ENCODE data around the gene TXNRD1.

TXNRD1 gene

DNA sequence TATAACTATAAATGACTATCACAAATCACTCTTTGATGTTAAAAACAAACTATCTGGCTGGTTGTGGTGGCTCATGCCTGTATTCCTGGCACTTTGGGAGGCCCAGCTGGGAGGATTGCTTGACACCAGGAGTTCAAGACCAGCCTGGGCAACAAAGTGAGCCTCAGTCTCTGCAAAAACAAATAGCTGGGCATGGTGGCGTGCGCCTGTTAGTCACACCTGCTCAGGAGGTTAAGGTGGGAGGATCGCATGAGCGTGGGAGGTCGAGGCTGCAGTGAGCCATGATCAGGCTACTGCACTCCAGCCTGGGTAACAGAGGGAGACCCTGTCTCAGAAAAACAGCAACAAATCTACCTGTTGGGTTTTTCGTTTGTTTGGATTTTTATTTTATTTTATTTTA is 5.4 kb downstream of the TXNRD1 start:
- H2BK5ac ChIP-seq (ENCODE audit: low read depth, low read length, poor library complexity), result no peak overlapping the region
- H4K8ac ChIP-seq (ENCODE audit: low read depth, low read length), result no peak overlapping the region
- no peak overlapping the region for H3K14ac ChIP-seq (ENCODE audit: low read length)
- no peak overlapping the region for H4K91ac ChIP-seq (ENCODE audit: low read depth, low read length)
- DNase-seq, result no peak
- no peak overlapping the region for H3K23ac ChIP-seq (ENCODE audit: low read length)
- H3K27ac ChIP-seq (ENCODE audit: low read depth, low read length), result no peak overlapping the region
- no peak overlapping the region for H3K4ac ChIP-seq (ENCODE audit: low read depth, low read length)
- peaks cover 6% of the 10 kb centered on the region for H3K27me3 ChIP-seq (ENCODE audit: insufficient read depth, low read length)
- peaks cover 4% of the 10 kb centered on the region for H3K79me1 ChIP-seq (ENCODE audit: low read length)
- peaks cover 4 to 6% of the 10 kb centered on the region in 2 experiments for H3K4me1 ChIP-seq (ENCODE audit: control insufficient read depth in 1 of 2, insufficient read depth in 2 of 2, low read length in 2 of 2)
- peaks cover 3% of the 10 kb centered on the region for H3K79me2 ChIP-seq (ENCODE audit: control insufficient read depth, insufficient read depth, low read length, poor library complexity)
- H2BK12ac ChIP-seq (ENCODE audit: low read length), result no peak overlapping the region
- no peaks in the 10 kb centered on the region for H3K36me3 ChIP-seq (ENCODE audit: control insufficient read depth in 1 of 2, insufficient read depth in 2 of 2, low read length in 2 of 2)
- no CpG with 5 or more reads among the region's 6 CpGs for WGBS (ENCODE audit: extremely low coverage, insufficient coverage, insufficient read length)
- H2BK120ac ChIP-seq (ENCODE audit: insufficient read depth, low read length, poor library complexity), result no peak overlapping the region
- H3K18ac ChIP-seq (ENCODE audit: low read length), result no peak overlapping the region
- no peak overlapping the region for H3K4me2 ChIP-seq (ENCODE audit: low read length)
- H2AK5ac ChIP-seq (ENCODE audit: low read length), result no peak overlapping the region
- H3K4me3 ChIP-seq (ENCODE audit: low read depth, low read length), result no peak overlapping the region
- no peak overlapping the region for H2AFZ ChIP-seq (ENCODE audit: insufficient read depth, low read length, poor library complexity)
- no peak overlapping the region for H3K9ac ChIP-seq (ENCODE audit: low read length)
- H4K12ac ChIP-seq (ENCODE audit: low read depth, low read length), result no peak overlapping the region
- H3K9me3 ChIP-seq (ENCODE audit: insufficient read depth, low read depth, low read length), result no peaks in the 10 kb centered on the region

DNA sequence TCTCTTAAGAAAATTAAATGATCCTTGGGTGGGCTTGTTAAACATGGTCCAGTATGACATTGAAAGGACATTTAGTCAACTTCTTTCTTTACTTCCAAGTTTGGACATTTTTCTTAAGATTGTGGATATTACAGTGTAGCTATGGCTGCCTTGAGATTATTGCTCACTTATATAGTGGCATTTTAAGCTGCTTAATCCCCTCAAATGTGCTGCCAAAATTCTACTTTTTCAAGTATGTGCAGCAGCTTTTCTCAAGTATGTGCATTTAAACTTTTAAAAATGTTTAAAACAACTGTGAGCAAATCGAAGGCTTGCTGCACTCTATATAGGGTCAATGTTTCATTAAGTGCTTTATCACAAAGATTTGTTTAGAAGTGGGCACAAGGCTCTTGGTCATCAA is 7.4 kb downstream of the TXNRD1 start:
- Histone ChIP-seq H3K36me3 (ENCODE audit: control insufficient read depth in 1 of 2, insufficient read depth in 2 of 2, low read length in 2 of 2) (no peaks in the 10 kb centered on the region), H2BK5ac (ENCODE audit: low read depth, low read length, poor library complexity) (no peak overlapping the region), H2AFZ (ENCODE audit: insufficient read depth, low read length, poor library complexity) (no peak overlapping the region), H2BK120ac (ENCODE audit: insufficient read depth, low read length, poor library complexity) (no peak overlapping the region), H3K9me3 (ENCODE audit: insufficient read depth, low read depth, low read length) (no peaks in the 10 kb centered on the region), H3K4ac (ENCODE audit: low read depth, low read length) (no peak overlapping the region), H3K79me1 (ENCODE audit: low read length) (peaks cover 2% of the 10 kb centered on the region), H4K12ac (ENCODE audit: low read depth, low read length) (no peak overlapping the region), H3K18ac (ENCODE audit: low read length) (no peak overlapping the region), H3K23ac (ENCODE audit: low read length) (no peak overlapping the region), H3K4me3 (ENCODE audit: low read depth, low read length) (no peak overlapping the region), H3K4me1 (ENCODE audit: control insufficient read depth in 1 of 2, insufficient read depth in 2 of 2, low read length in 2 of 2) (peaks cover 0 to 4% of the 10 kb centered on the region in 2 experiments), H2BK12ac (ENCODE audit: low read length) (no peak overlapping the region), H4K91ac (ENCODE audit: low read depth, low read length) (no peak overlapping the region), H3K27ac (ENCODE audit: low read depth, low read length) (no peak overlapping the region), H2AK5ac (ENCODE audit: low read length) (no peak overlapping the region), H3K14ac (ENCODE audit: low read length) (no peak overlapping the region), H3K27me3 (ENCODE audit: insufficient read depth, low read length) (no peaks in the 10 kb centered on the region), H3K9ac (ENCODE audit: low read length) (no peak overlapping the region), H3K79me2 (ENCODE audit: control insufficient read depth, insufficient read depth, low read length, poor library complexity) (no peaks in the 10 kb centered on the region), H4K8ac (ENCODE audit: low read depth, low read length) (no peak overlapping the region), H3K4me2 (ENCODE audit: low read length) (no peak overlapping the region)
- WGBS (ENCODE audit: extremely low coverage, insufficient coverage, insufficient read length), result no CpG with 5 or more reads among the region's 1 CpG
- no peak for DNase-seq

DNA sequence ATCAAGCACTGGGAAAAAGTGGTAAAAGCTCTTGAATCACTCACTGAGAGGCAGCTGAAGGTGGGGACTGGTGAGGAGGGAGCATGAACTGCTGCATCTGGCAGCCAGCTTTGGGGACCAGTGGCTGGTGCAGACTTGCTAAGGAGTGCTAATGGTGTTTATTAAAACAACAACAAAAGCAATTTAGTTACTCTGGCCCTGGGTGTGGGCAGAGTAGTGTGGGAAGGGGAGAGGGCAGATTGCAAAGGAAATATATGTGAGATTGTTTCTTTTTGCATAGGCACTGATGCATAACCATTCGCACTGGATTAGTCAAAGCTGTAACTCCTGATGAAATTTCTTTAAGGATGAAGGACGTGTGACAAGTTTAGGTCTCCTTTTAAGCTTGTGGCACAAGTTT is 8.1 kb downstream of the TXNRD1 start:
- Histone ChIP-seq H2AFZ (ENCODE audit: insufficient read depth, low read length, poor library complexity) (no peak overlapping the region), H3K9me3 (ENCODE audit: insufficient read depth, low read depth, low read length) (no peaks in the 10 kb centered on the region), H3K4me3 (ENCODE audit: low read depth, low read length) (no peak overlapping the region), H3K27me3 (ENCODE audit: insufficient read depth, low read length) (no peaks in the 10 kb centered on the region), H4K12ac (ENCODE audit: low read depth, low read length) (no peak overlapping the region), H3K36me3 (ENCODE audit: control insufficient read depth in 1 of 2, insufficient read depth in 2 of 2, low read length in 2 of 2) (no peaks in the 10 kb centered on the region), H4K8ac (ENCODE audit: low read depth, low read length) (no peak overlapping the region), H2AK5ac (ENCODE audit: low read length) (no peak overlapping the region), H3K4me1 (ENCODE audit: control insufficient read depth in 1 of 2, insufficient read depth in 2 of 2, low read length in 2 of 2) (peaks cover 0 to 4% of the 10 kb centered on the region in 2 experiments), H3K79me1 (ENCODE audit: low read length) (peaks cover 2% of the 10 kb centered on the region), H3K79me2 (ENCODE audit: control insufficient read depth, insufficient read depth, low read length, poor library complexity) (no peaks in the 10 kb centered on the region), H2BK12ac (ENCODE audit: low read length) (no peak overlapping the region), H2BK120ac (ENCODE audit: insufficient read depth, low read length, poor library complexity) (peak overlapping the region; percentile 16), H3K14ac (ENCODE audit: low read length) (no peak overlapping the region), H3K9ac (ENCODE audit: low read length) (no peak overlapping the region), H3K4me2 (ENCODE audit: low read length) (no peak overlapping the region), H3K27ac (ENCODE audit: low read depth, low read length) (no peak overlapping the region), H3K18ac (ENCODE audit: low read length) (no peak overlapping the region), H2BK5ac (ENCODE audit: low read depth, low read length, poor library complexity) (no peak overlapping the region), H4K91ac (ENCODE audit: low read depth, low read length) (peak overlapping the region; percentile 28), H3K23ac (ENCODE audit: low read length) (no peak overlapping the region), H3K4ac (ENCODE audit: low read depth, low read length) (no peak overlapping the region)
- no peak for DNase-seq
- WGBS (ENCODE audit: extremely low coverage, insufficient coverage, insufficient read length), result no CpG with 5 or more reads among the region's 2 CpGs

DNA sequence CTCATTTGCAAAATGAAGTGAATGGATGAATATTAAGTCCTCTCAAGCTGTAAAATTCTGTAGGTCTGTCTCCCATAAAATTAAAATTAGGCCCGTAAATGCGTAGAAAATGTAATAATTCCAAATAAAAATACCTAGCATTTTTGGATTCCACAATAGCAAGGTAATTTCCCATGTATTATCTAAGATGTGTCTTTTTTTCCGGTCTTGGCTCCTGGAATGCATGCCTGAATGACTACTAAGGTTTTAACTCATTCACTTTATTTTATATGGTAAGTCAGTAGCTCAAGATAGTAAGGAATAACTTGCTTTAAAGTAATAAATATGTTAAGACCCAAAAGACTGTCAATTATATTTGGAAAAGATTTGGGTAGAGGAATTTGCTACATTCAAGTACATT is 11.1 kb downstream of the TXNRD1 start:
- H4K91ac ChIP-seq (ENCODE audit: low read depth, low read length), result no peak overlapping the region
- H2BK5ac ChIP-seq (ENCODE audit: low read depth, low read length, poor library complexity), result no peak overlapping the region
- no peak overlapping the region for H3K14ac ChIP-seq (ENCODE audit: low read length)
- no peak overlapping the region for H3K27ac ChIP-seq (ENCODE audit: low read depth, low read length)
- no peak overlapping the region for H3K18ac ChIP-seq (ENCODE audit: low read length)
- peaks cover 2% of the 10 kb centered on the region for H3K79me1 ChIP-seq (ENCODE audit: low read length)
- H3K4me1 ChIP-seq (ENCODE audit: control insufficient read depth in 1 of 2, insufficient read depth in 2 of 2, low read length in 2 of 2), result peaks cover 0 to 4% of the 10 kb centered on the region in 2 experiments
- no peak overlapping the region for H2BK120ac ChIP-seq (ENCODE audit: insufficient read depth, low read length, poor library complexity)
- no peak overlapping the region for H2AK5ac ChIP-seq (ENCODE audit: low read length)
- H3K27me3 ChIP-seq (ENCODE audit: insufficient read depth, low read length), result no peaks in the 10 kb centered on the region
- H3K36me3 ChIP-seq (ENCODE audit: control insufficient read depth in 1 of 2, insufficient read depth in 2 of 2, low read length in 2 of 2), result no peaks in the 10 kb centered on the region
- WGBS (ENCODE audit: extremely low coverage, insufficient coverage, insufficient read length), result no CpG with 5 or more reads among the region's 3 CpGs
- no peaks in the 10 kb centered on the region for H3K79me2 ChIP-seq (ENCODE audit: control insufficient read depth, insufficient read depth, low read length, poor library complexity)
- H3K9me3 ChIP-seq (ENCODE audit: insufficient read depth, low read depth, low read length), result peaks cover 1% of the 10 kb centered on the region
- no peak overlapping the region for H3K4me2 ChIP-seq (ENCODE audit: low read length)
- H3K23ac ChIP-seq (ENCODE audit: low read length), result no peak overlapping the region
- H4K8ac ChIP-seq (ENCODE audit: low read depth, low read length), result no peak overlapping the region
- no peak overlapping the region for H2BK12ac ChIP-seq (ENCODE audit: low read length)
- H4K12ac ChIP-seq (ENCODE audit: low read depth, low read length), result no peak overlapping the region
- no peak overlapping the region for H2AFZ ChIP-seq (ENCODE audit: insufficient read depth, low read length, poor library complexity)
- no peak overlapping the region for H3K9ac ChIP-seq (ENCODE audit: low read length)
- no peak overlapping the region for H3K4me3 ChIP-seq (ENCODE audit: low read depth, low read length)
- H3K4ac ChIP-seq (ENCODE audit: low read depth, low read length), result no peak overlapping the region
- no peak for DNase-seq

Measured in trophoblast cell (in vitro differentiated cells and primary cell).